SK-N-SH (cell line): ENCODE results near the gene URM1. TPM values are rescaled to one million over a fixed set of nuclear protein-coding genes. Genes with fewer than 3 reads are reported as not detected.

Experiments used
- CTCF ChIA-PET: fragments of 300-600, 350-600 bp; formaldehyde crosslinking; extraction: SDS; loops from one replicate; lab custom pipeline; 2021; lab: Yijun Ruan, JAX
- POLR2A ChIA-PET: fragments of 350-600 bp; sonication (Branson Sonifier 250); formaldehyde crosslinking; extraction: SDS; loops from one replicate; lab custom pipeline; 2020; ENCODE audit warnings: antibody characterized with exemption, inconsistent platforms; lab: Yijun Ruan, JAX
- DNase-seq: peaks from one replicate; pipeline ENCODE4 v3.0.0; 2012
- H2AFZ ChIP-seq: fragments of 200-600 bp; sonication (generic); 2 replicates; pipeline ENCODE4 v1.8.1; 2016; ENCODE audit warnings: antibody characterized with exemption, mild to moderate bottlenecking, low read depth
- H3F3A ChIP-seq: fragments of 200-600 bp; sonication (generic); replicated peaks from 2 replicates; pipeline ENCODE3; 2016; ENCODE audit warnings: antibody characterized with exemption, mild to moderate bottlenecking; ENCODE audit not compliant: insufficient read depth
- H3K27ac ChIP-seq, 2 experiments: fragments of 200-500 bp in 1 of 2; fragments of 200-600 bp in 1 of 2; sonication (Bioruptor generic) in 1 of 2; sonication (generic), shearing (Covaris generic) in 1 of 2; 2 replicates each; pipeline versions ENCODE4 v1.5.1 to v1.6.1; 2014 to 2016; ENCODE audit warnings: low read depth in 2 of 2, inconsistent platforms in 1 of 2, low read length in 1 of 2, mild to moderate bottlenecking in 1 of 2, mixed read lengths in 1 of 2
- H3K27me3 ChIP-seq: fragments of 200-600 bp; sonication (generic), shearing (Covaris generic); 2 replicates; pipeline ENCODE4 v1.6.1; 2016; ENCODE audit warnings: mixed run types; ENCODE audit not compliant: insufficient read depth
- H3K36me3 ChIP-seq, 2 experiments: fragments of 200-500 bp in 1 of 2; fragments of 200-600 bp in 1 of 2; sonication (Bioruptor generic) in 1 of 2; sonication (generic) in 1 of 2; replicated peaks in 1 of 2; 2 replicates each; pipeline versions ENCODE3 to v1.5.1; 2014 to 2016; ENCODE audit warnings: low read length in 1 of 2, mild to moderate bottlenecking in 1 of 2; ENCODE audit not compliant: insufficient read depth in 2 of 2, control insufficient read depth in 1 of 2
- H3K4me1 ChIP-seq, 2 experiments: fragments of 200-500 bp in 1 of 2; fragments of 200-600 bp in 1 of 2; sonication (Bioruptor generic) in 1 of 2; sonication (generic), shearing (Covaris generic) in 1 of 2; 2 replicates each; pipeline versions ENCODE4 v1.5.1 to v1.6.1; 2014 to 2016; ENCODE audit warnings: low read depth in 1 of 2, low read length in 1 of 2, mixed run types in 1 of 2; ENCODE audit not compliant: insufficient read depth in 2 of 2, control insufficient read depth in 1 of 2
- H3K4me2 ChIP-seq: fragments of 200-600 bp; sonication (generic), shearing (Covaris generic); 2 replicates; pipeline ENCODE4 v1.6.1; 2017; ENCODE audit warnings: mixed run types
- H3K4me3 ChIP-seq, 2 experiments: fragments of 200-500 bp in 1 of 2; fragments of 200-600 bp in 1 of 2; sonication (Bioruptor generic) in 1 of 2; sonication (generic), shearing (Covaris generic) in 1 of 2; 2 replicates each; pipeline versions ENCODE4 v1.5.1 to v1.8.1; 2014 to 2016; ENCODE audit warnings: low read depth in 2 of 2, inconsistent platforms in 1 of 2, low read length in 1 of 2, mild to moderate bottlenecking in 1 of 2, mixed read lengths in 1 of 2, moderate library complexity in 1 of 2
- H3K79me2 ChIP-seq: fragments of 200-600 bp; sonication (generic); 2 replicates; pipeline ENCODE4 v1.8.1; 2017; ENCODE audit warnings: mild to moderate bottlenecking; ENCODE audit not compliant: insufficient read depth
- H3K9ac ChIP-seq: fragments of 200-600 bp; sonication (generic); 2 replicates; pipeline ENCODE4 v1.6.1; 2017; ENCODE audit warnings: mixed run types
- H3K9me2 ChIP-seq: fragments of 200-600 bp; sonication (generic); 2 replicates; pipeline ENCODE4 v1.6.1; 2017; ENCODE audit warnings: mixed run types
- H3K9me3 ChIP-seq: fragments of 200-600 bp; sonication (generic); 2 replicates; pipeline ENCODE4 v1.6.1; 2017; ENCODE audit warnings: mixed run types, mild to moderate bottlenecking, moderate library complexity
- H4K20me1 ChIP-seq: fragments of 200-600 bp; sonication (generic); 2 replicates; pipeline ENCODE4 v1.6.1; 2017; ENCODE audit warnings: mild to moderate bottlenecking, mixed run types; ENCODE audit not compliant: insufficient read depth
- FOSL2 ChIP-seq: IDR thresholded peaks from 2 replicates; pipeline ENCODE4 v1.4.0; 2012; ENCODE audit warnings: low read depth, mild to moderate bottlenecking, moderate library complexity, borderline replicate concordance
- GABPA ChIP-seq: IDR thresholded peaks from 2 replicates; pipeline ENCODE4 v1.4.0; 2012; ENCODE audit warnings: low read depth, mild to moderate bottlenecking
- JUND ChIP-seq: IDR thresholded peaks from 2 replicates; pipeline ENCODE4 v1.4.0; 2012
- NRF1 ChIP-seq: IDR thresholded peaks from 2 replicates; pipeline ENCODE4 v1.6.1; 2012; ENCODE audit warnings: low read depth, mild to moderate bottlenecking, low read length
- REST ChIP-seq: IDR thresholded peaks from 2 replicates; pipeline ENCODE4 v1.6.1; 2012; ENCODE audit warnings: mild to moderate bottlenecking, low read depth, low read length, moderate library complexity
- RFX5 ChIP-seq: IDR thresholded peaks from 2 replicates; pipeline ENCODE4 v1.6.1; 2012; ENCODE audit warnings: mild to moderate bottlenecking, improper control_type of control experiment, low read length
- SIN3A ChIP-seq: IDR thresholded peaks from 2 replicates; pipeline ENCODE4 v1.6.1; 2012; ENCODE audit warnings: low read depth, mild to moderate bottlenecking, low read length, moderate library complexity, borderline replicate concordance
- TEAD4 ChIP-seq: IDR thresholded peaks from 2 replicates; pipeline ENCODE4 v1.4.0; 2012; ENCODE audit warnings: mild to moderate bottlenecking, borderline replicate concordance; ENCODE audit not compliant: insufficient read depth
- USF2 ChIP-seq: fragments of 150-350 bp; IDR thresholded peaks from 2 replicates; pipeline ENCODE4 v1.6.1; 2017; ENCODE audit warnings: antibody characterized with exemption, low read length, low read depth, borderline replicate concordance
- WGBS: methylation state at CpG from one replicate; pipeline ENCODE4 v1.1.6; 2017; ENCODE audit warnings: low lambda C conversion rate; 5-methylcytosine and 5-hydroxymethylcytosine counted together
- polyA plus RNA-seq, 3 experiments: library from polyadenylated mRNA; depleted of rRNA; stranded (reverse); fragments of >200 nt; gene quantifications; 2 replicates each; pipeline ENCODE4 v1.2.3, GENCODE V29; 2012
- TF ChIP-seq, protein P1 (sequence below): fragments of 200-600 bp; sonication (generic); IDR thresholded peaks from 2 replicates; pipeline ENCODE4 v1.6.1; 2017; ENCODE audit warnings: antibody characterized with exemption, mild to moderate bottlenecking, moderate library complexity
- TF ChIP-seq, protein P2 (sequence below): IDR thresholded peaks from 2 replicates; pipeline ENCODE4 v1.4.0; 2012; ENCODE audit warnings: low read depth

Gene URM1
- polyA plus RNA-seq, 1 of the 3 experiments (the other 2 are of a cell fraction), result 58.9 TPM

GRCh38 chr9:128415281-128415680 lies 44.1 kb downstream of the URM1 start:
- Histone ChIP-seq H3K27ac (no peak overlapping the region), H3K79me2 (no peaks in the 10 kb centered on the region), H3K9ac (no peak overlapping the region), H3K9me2 (no peaks in the 10 kb centered on the region), H3K9me3 (no peaks in the 10 kb centered on the region), H3K27me3 (no peaks in the 10 kb centered on the region; the same call in 1 of the 2 replicates), H3K4me1 (peaks cover 0 to 10% of the 10 kb centered on the region in 2 experiments; a peak in 1 of 4 replicates), H4K20me1 (no peaks in the 10 kb centered on the region), H3K4me2 (no peak overlapping the region), H3K4me3 (no peak overlapping the region), H3F3A (no peaks in the 10 kb centered on the region), H3K36me3 (no peaks in the 10 kb centered on the region), H2AFZ (no peak overlapping the region)
- no peak for DNase-seq
- TF ChIP-seq, protein P1, sequence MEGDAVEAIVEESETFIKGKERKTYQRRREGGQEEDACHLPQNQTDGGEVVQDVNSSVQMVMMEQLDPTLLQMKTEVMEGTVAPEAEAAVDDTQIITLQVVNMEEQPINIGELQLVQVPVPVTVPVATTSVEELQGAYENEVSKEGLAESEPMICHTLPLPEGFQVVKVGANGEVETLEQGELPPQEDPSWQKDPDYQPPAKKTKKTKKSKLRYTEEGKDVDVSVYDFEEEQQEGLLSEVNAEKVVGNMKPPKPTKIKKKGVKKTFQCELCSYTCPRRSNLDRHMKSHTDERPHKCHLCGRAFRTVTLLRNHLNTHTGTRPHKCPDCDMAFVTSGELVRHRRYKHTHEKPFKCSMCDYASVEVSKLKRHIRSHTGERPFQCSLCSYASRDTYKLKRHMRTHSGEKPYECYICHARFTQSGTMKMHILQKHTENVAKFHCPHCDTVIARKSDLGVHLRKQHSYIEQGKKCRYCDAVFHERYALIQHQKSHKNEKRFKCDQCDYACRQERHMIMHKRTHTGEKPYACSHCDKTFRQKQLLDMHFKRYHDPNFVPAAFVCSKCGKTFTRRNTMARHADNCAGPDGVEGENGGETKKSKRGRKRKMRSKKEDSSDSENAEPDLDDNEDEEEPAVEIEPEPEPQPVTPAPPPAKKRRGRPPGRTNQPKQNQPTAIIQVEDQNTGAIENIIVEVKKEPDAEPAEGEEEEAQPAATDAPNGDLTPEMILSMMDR, result no peak
- TF ChIP-seq NRF1, result no peak
- no peak for TF ChIP-seq SIN3A
- no peak for TF ChIP-seq FOSL2
- no peak for TF ChIP-seq JUND
- TF ChIP-seq TEAD4, result no peak
- TF ChIP-seq REST, result no peak
- TF ChIP-seq, protein P2, sequence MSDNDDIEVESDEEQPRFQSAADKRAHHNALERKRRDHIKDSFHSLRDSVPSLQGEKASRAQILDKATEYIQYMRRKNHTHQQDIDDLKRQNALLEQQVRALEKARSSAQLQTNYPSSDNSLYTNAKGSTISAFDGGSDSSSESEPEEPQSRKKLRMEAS, result no peak
- no peak for TF ChIP-seq GABPA
- TF ChIP-seq USF2, result no peak
- TF ChIP-seq RFX5, result no peak
- WGBS, result 52% methylated on average over 2 of the region's 2 CpGs
- ChIA-PET CTCF (interaction anchor here (0.9 to 9.3 kb wide), 3 partner anchors 23 to 53 kb away, joined by 3 to 113 read pairs (median 5); no protein-coding TSS in a partner anchor), POLR2A (no interaction called here)
